Suprapubic skin (tissue), 4 donors: ENCODE data around the gene GPR150. TPM values are rescaled to one million over a fixed set of nuclear protein-coding genes. Genes with fewer than 3 reads are reported as not detected.

Experiments used
- DNase-seq, 2 donors: peaks; one replicate each; pipeline ENCODE4 v3.0.0-alpha.2; 2019; ENCODE audit warnings: low spot score in 2 of 2
- H3K27ac ChIP-seq: fragments of 200-600 bp; sonication (generic); one replicate; pipeline ENCODE4 v1.5.1; 2019
- H3K27me3 ChIP-seq: fragments of 200-600 bp; sonication (generic); one replicate; pipeline ENCODE4 v1.5.1; 2019
- H3K36me3 ChIP-seq: fragments of 200-600 bp; sonication (generic); one replicate; pipeline ENCODE4 v1.5.1; 2019
- H3K4me1 ChIP-seq: fragments of 200-600 bp; sonication (generic); one replicate; pipeline ENCODE4 v1.5.1; 2019
- H3K4me3 ChIP-seq: fragments of 200-600 bp; sonication (generic); one replicate; pipeline ENCODE4 v1.5.1; 2019; ENCODE audit warnings: mild to moderate bottlenecking
- H3K9me3 ChIP-seq: fragments of 200-600 bp; sonication (generic); one replicate; pipeline ENCODE4 v1.5.1; 2019
- CTCF ChIP-seq, 2 donors: fragments of 200-600 bp in 1 of 2; fragments of 450-650 bp in 1 of 2; sonication (generic) in 1 of 2; IDR thresholded peaks; one replicate each; pipeline ENCODE4 v1.5.1; 2016 to 2019; ENCODE audit warnings: antibody characterized with exemption in 2 of 2, mild to moderate bottlenecking in 1 of 2, moderate library complexity in 1 of 2
- EP300 ChIP-seq: sonication (generic); formaldehyde crosslinking; IDR thresholded peaks from one replicate; pipeline ENCODE4 v1.6.1; 2017; ENCODE audit warnings: antibody characterized with exemption
- POLR2A ChIP-seq, 2 donors: fragments of 450-650 bp; IDR thresholded peaks; one replicate each; pipeline ENCODE4 v1.6.1; 2017; ENCODE audit warnings: antibody characterized with exemption in 2 of 2, mild to moderate bottlenecking in 2 of 2, moderate library complexity in 2 of 2
- POLR2AphosphoS5 ChIP-seq, 3 donors: sonication (generic); formaldehyde crosslinking; IDR thresholded peaks; one replicate each; pipeline ENCODE4 v1.6.1; 2017; ENCODE audit warnings: antibody characterized with exemption in 3 of 3
- WGBS: methylation state at CpG from one replicate; pipeline ENCODE4 v1.1.5; 2018; 5-methylcytosine and 5-hydroxymethylcytosine counted together
- total RNA-seq, 4 donors: library from RNA; depleted of rRNA; stranded (reverse); fragments of >200 nt; gene quantifications; one replicate each; pipeline ENCODE4 v1.1.0, GENCODE V29; 2016

Gene GPR150
- total RNA-seq, 4 donors from 2014 or later, result 0.48 to 0.60 (median 0.57) TPM; not detected in 1

- 87% methylated on average over 5 of the region's 5 CpGs for WGBS
- H3K27ac ChIP-seq, result no peak overlapping the region
Measured at GRCh38 chr5:95591490-95591901, 28.4 kb upstream of the GPR150 start.

GRCh38 chr5:95595289-95595931 lies 24.5 kb upstream of the GPR150 start:
- WGBS, result 95% methylated on average over 3 of the region's 3 CpGs
- Histone ChIP-seq H3K36me3 (no peaks in the 10 kb centered on the region), H3K4me1 (no peaks in the 10 kb centered on the region), H3K4me3 (no peak overlapping the region), H3K27me3 (no peaks in the 10 kb centered on the region), H3K27ac (no peak overlapping the region), H3K9me3 (no peaks in the 10 kb centered on the region)
- TF ChIP-seq EP300, result no peak
- DNase-seq, result no peak

More at GRCh38 chr5:95591490-95591901, 28.4 kb upstream of the GPR150 start:
- no peak for TF ChIP-seq EP300
- no peak for TF ChIP-seq CTCF (IDR thresholded peaks at IDR 0.05)
- TF ChIP-seq POLR2AphosphoS5 (IDR thresholded peaks at IDR 0.05), result no peak
- no peak for TF ChIP-seq POLR2A (IDR thresholded peaks at IDR 0.05)
- no peaks in the 10 kb centered on the region for H3K27me3 ChIP-seq
- H3K4me1 ChIP-seq, result no peaks in the 10 kb centered on the region
- H3K36me3 ChIP-seq, result no peaks in the 10 kb centered on the region
- no peaks in the 10 kb centered on the region for H3K9me3 ChIP-seq
- H3K4me3 ChIP-seq, result no peak overlapping the region
- DNase-seq, result no peak

GRCh38 chr5:95599252-95599651 lies 20.6 kb upstream of the GPR150 start:
- Histone ChIP-seq H3K4me1 (no peaks in the 10 kb centered on the region), H3K4me3 (no peak overlapping the region), H3K27me3 (no peaks in the 10 kb centered on the region), H3K9me3 (no peaks in the 10 kb centered on the region), H3K27ac (no peak overlapping the region), H3K36me3 (peaks cover 6% of the 10 kb centered on the region)
- DNase-seq, result no peak
- TF ChIP-seq POLR2A (IDR thresholded peaks at IDR 0.05) (no peak), EP300 (no peak), POLR2AphosphoS5 (IDR thresholded peaks at IDR 0.05) (no peak), CTCF (IDR thresholded peaks at IDR 0.05) (no peak)
- 90% methylated on average over 1 of the region's 1 CpG for WGBS

- Histone ChIP-seq H3K27me3 (no peaks in the 10 kb centered on the region), H3K4me1 (no peaks in the 10 kb centered on the region), H3K27ac (no peak overlapping the region), H3K36me3 (peaks cover 6% of the 10 kb centered on the region), H3K9me3 (no peaks in the 10 kb centered on the region), H3K4me3 (no peak overlapping the region)
- 86% methylated on average over 1 of the region's 1 CpG for WGBS
- DNase-seq, result no peak
- TF ChIP-seq POLR2A (IDR thresholded peaks at IDR 0.05) (no peak), EP300 (no peak), POLR2AphosphoS5 (IDR thresholded peaks at IDR 0.05) (no peak), CTCF (IDR thresholded peaks at IDR 0.05) (no peak)
Measured at GRCh38 chr5:95600557-95600956, 19.3 kb upstream of the GPR150 start.

GRCh38 chr5:95605786-95606185 lies 14.1 kb upstream of the GPR150 start:
- no peak for TF ChIP-seq POLR2A (IDR thresholded peaks at IDR 0.05)
- TF ChIP-seq CTCF (IDR thresholded peaks at IDR 0.05), result no peak
- no peak for TF ChIP-seq POLR2AphosphoS5 (IDR thresholded peaks at IDR 0.05)
- no peak for TF ChIP-seq EP300
- Histone ChIP-seq H3K36me3 (peaks cover 6% of the 10 kb centered on the region), H3K9me3 (no peaks in the 10 kb centered on the region), H3K4me1 (no peaks in the 10 kb centered on the region), H3K4me3 (no peak overlapping the region), H3K27ac (no peak overlapping the region), H3K27me3 (no peaks in the 10 kb centered on the region)
- no peak for DNase-seq
- WGBS, result 93% methylated on average over 5 of the region's 5 CpGs

GRCh38 chr5:95606419-95606818 lies 13.5 kb upstream of the GPR150 start:
- no peaks in the 10 kb centered on the region for H3K9me3 ChIP-seq
- no peaks in the 10 kb centered on the region for H3K27me3 ChIP-seq
- no peak for DNase-seq
- TF ChIP-seq POLR2A (IDR thresholded peaks at IDR 0.05) (no peak), CTCF (IDR thresholded peaks at IDR 0.05) (no peak), POLR2AphosphoS5 (IDR thresholded peaks at IDR 0.05) (no peak), EP300 (no peak)
- WGBS, result 92% methylated on average over 1 of the region's 1 CpG
- H3K36me3 ChIP-seq, result peaks cover 2% of the 10 kb centered on the region
- H3K4me3 ChIP-seq, result no peak overlapping the region
- no peak overlapping the region for H3K27ac ChIP-seq
- H3K4me1 ChIP-seq, result no peaks in the 10 kb centered on the region
